K562 (cell line): ENCODE results near the gene FTSJ1. TPM values are rescaled to one million over a fixed set of nuclear protein-coding genes. Genes with fewer than 3 reads are reported as not detected.

ENCODE experiments used
- HDAC1 ChIP-seq, 2 experiments: fragments of 450-650 bp; IDR thresholded peaks; 2 replicates each; pipeline ENCODE4 v1.6.1; 2016 to 2017; ENCODE audit warnings: inconsistent platforms in 1 of 2, mild to moderate bottlenecking in 1 of 2, moderate library complexity in 1 of 2
- MTA2 ChIP-seq: fragments of 450-650 bp; IDR thresholded peaks from 2 replicates; pipeline ENCODE4 v1.6.1; 2016; ENCODE audit warnings: low read depth
- POLR2AphosphoS5 ChIP-seq: IDR thresholded peaks from 2 replicates; pipeline ENCODE4 v1.6.1; 2011; ENCODE audit warnings: mild to moderate bottlenecking, low read depth, low read length, moderate library complexity; ENCODE audit not compliant: control insufficient read depth, insufficient read depth
- TEAD4 ChIP-seq, 2 experiments: sonication (generic) in 1 of 2; formaldehyde crosslinking in 1 of 2; IDR thresholded peaks; 2 replicates each; pipeline versions ENCODE4 v1.6.1 to v1.8.0; 2012 to 2022; ENCODE audit warnings: borderline replicate concordance in 1 of 2, inconsistent platforms in 1 of 2, low read length in 1 of 2, mild to moderate bottlenecking in 1 of 2, missing genetic modification reagents in 1 of 2
- WHSC1 ChIP-seq: IDR thresholded peaks from one replicate; pipeline ENCODE4 v1.6.1; 2012; ENCODE audit warnings: low read length, control low read depth, inconsistent platforms
- ZNF263 ChIP-seq: sonication (generic); formaldehyde crosslinking; IDR thresholded peaks from 2 replicates; pipeline ENCODE4 v1.8.0; 2022; ENCODE audit warnings: mild to moderate bottlenecking, missing genetic modification reagents, borderline replicate concordance
- polyA plus RNA-seq, 8 experiments: library from polyadenylated mRNA; depleted of rRNA in 4 of 8; stranded (reverse) in 5 of 8; unstranded in 3 of 8; fragments of >200 nt; fragmentation: Nextera tagmentation in 2 of 8; fragmentation: Illumina TruSeq in 1 of 8; extraction: Ambion mirVana in 2 of 8; extraction: Trizol in 1 of 8; gene quantifications; 2 replicates each; pipeline versions ENCODE4 v1.2.1 to v1.2.3, GENCODE V29; 2011 to 2014; ENCODE audit warnings: inconsistent platforms in 1 of 8, missing spikeins in 1 of 8
- total RNA-seq, 7 experiments: library from RNA; depleted of rRNA in 6 of 7; stranded (reverse); fragments of >200 nt in 6 of 7; fragmentation: Illumina TruSeq in 2 of 7; extraction: Trizol in 2 of 7; gene quantifications; 2 replicates each; pipeline versions ENCODE4 v1.2.1 to v1.2.3, GENCODE V29; 2011 to 2021; ENCODE audit warnings: low replicate concordance in 1 of 7
- TF ChIP-seq, protein P1 (sequence below): fragments of 450-650 bp; IDR thresholded peaks from 2 replicates; pipeline ENCODE4 v1.6.1; 2018; ENCODE audit not compliant: partially characterized antibody

Gene FTSJ1
- total and polyA plus RNA-seq, 9 of the 15 experiments (the other 6 are each of a cell fraction or from before 2014, with no cell fraction given) = 12.2 to 95.6 (median 71.6) TPM

- TF ChIP-seq, protein P1, sequence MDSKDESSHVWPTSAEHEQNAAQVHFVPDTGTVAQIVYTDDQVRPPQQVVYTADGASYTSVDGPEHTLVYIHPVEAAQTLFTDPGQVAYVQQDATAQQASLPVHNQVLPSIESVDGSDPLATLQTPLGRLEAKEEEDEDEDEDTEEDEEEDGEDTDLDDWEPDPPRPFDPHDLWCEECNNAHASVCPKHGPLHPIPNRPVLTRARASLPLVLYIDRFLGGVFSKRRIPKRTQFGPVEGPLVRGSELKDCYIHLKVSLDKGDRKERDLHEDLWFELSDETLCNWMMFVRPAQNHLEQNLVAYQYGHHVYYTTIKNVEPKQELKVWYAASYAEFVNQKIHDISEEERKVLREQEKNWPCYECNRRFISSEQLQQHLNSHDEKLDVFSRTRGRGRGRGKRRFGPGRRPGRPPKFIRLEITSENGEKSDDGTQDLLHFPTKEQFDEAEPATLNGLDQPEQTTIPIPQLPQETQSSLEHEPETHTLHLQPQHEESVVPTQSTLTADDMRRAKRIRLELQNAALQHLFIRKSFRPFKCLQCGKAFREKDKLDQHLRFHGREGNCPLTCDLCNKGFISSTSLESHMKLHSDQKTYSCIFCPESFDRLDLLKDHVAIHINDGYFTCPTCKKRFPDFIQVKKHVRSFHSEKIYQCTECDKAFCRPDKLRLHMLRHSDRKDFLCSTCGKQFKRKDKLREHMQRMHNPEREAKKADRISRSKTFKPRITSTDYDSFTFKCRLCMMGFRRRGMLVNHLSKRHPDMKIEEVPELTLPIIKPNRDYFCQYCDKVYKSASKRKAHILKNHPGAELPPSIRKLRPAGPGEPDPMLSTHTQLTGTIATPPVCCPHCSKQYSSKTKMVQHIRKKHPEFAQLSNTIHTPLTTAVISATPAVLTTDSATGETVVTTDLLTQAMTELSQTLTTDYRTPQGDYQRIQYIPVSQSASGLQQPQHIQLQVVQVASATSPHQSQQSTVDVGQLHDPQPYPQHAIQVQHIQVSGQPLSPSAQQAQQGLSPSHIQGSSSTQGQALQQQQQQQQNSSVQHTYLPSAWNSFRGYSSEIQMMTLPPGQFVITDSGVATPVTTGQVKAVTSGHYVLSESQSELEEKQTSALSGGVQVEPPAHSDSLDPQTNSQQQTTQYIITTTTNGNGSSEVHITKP = peak; percentile 54
- peak; percentile 62 for TF ChIP-seq MTA2
- peak in 1 of 2 experiments; percentile 67; a peak in 2 of 4 replicates for TF ChIP-seq HDAC1 (IDR thresholded peaks at IDR 0.05)
- peak; percentile 98 for TF ChIP-seq ZNF263 (CRISPR knock-in tag)
- peak; percentile 38; the same call in 1 of the 2 replicates for TF ChIP-seq POLR2AphosphoS5
- TF ChIP-seq TEAD4 (IDR thresholded peaks at IDR 0.05; ENCODE audit: low read length) = peak; percentile 50; the same call in 1 of the 2 replicates
- TF ChIP-seq TEAD4 (CRISPR knock-in tag; IDR thresholded peaks at IDR 0.05; ENCODE audit: borderline replicate concordance) = no peak
- no peak for TF ChIP-seq WHSC1
Observed at GRCh38 chrX:48467281-48467761, 8.7 kb upstream of the FTSJ1 start (continued).
